Sigmoid colon (tissue), 7 donors: ENCODE results near the gene COBLL1. TPM values are rescaled to one million over a fixed set of nuclear protein-coding genes. Genes with fewer than 3 reads are reported as not detected.

Experiments used
- DNase-seq: peaks from one replicate; pipeline ENCODE4 v3.0.0-alpha.2; 2019
- H3K27ac ChIP-seq, 4 donors: fragments of 200-600 bp; sonication (generic); one replicate each; pipeline ENCODE4 v1.5.1; 2016 to 2019; ENCODE audit warnings: mild to moderate bottlenecking in 1 of 4
- H3K27me3 ChIP-seq, 3 donors: fragments of 200-600 bp; sonication (generic); one replicate each; pipeline ENCODE4 v1.5.1; 2019; ENCODE audit warnings: mild to moderate bottlenecking in 1 of 3
- H3K36me3 ChIP-seq, 4 donors: fragments of 200-600 bp; sonication (generic); one replicate each; pipeline ENCODE4 v1.5.1; 2016 to 2019
- H3K4me1 ChIP-seq, 4 donors: fragments of 200-600 bp; sonication (generic); one replicate each; pipeline ENCODE4 v1.5.1; 2017 to 2019
- H3K4me3 ChIP-seq, 4 donors: fragments of 200-600 bp; sonication (generic); one replicate each; pipeline ENCODE4 v1.5.1; 2017 to 2019; ENCODE audit warnings: mild to moderate bottlenecking in 2 of 4, moderate library complexity in 1 of 4
- H3K9me3 ChIP-seq, 4 donors: fragments of 200-600 bp in 3 of 4; sonication (generic) in 3 of 4; one replicate each; pipeline versions ENCODE4 v1.5.1 to v1.6.1; 2013 to 2019
- EP300 ChIP-seq, 4 donors: sonication (generic); formaldehyde crosslinking; IDR thresholded peaks; one replicate each; pipeline ENCODE4 v1.6.1; 2017; ENCODE audit warnings: antibody characterized with exemption in 4 of 4
- POLR2A ChIP-seq, 2 donors: fragments of 450-650 bp; IDR thresholded peaks; one replicate each; pipeline ENCODE4 v1.6.1; 2016; ENCODE audit warnings: antibody characterized with exemption in 2 of 2, mild to moderate bottlenecking in 2 of 2, moderate library complexity in 2 of 2
- POLR2AphosphoS5 ChIP-seq, 4 donors: sonication (generic); formaldehyde crosslinking; IDR thresholded peaks; one replicate each; pipeline ENCODE4 v1.6.1; 2017; ENCODE audit warnings: antibody characterized with exemption in 4 of 4
- WGBS, 2 donors: extraction: QIAGEN DNeasy Blood & Tissue Kit; methylation state at CpG; one replicate each; pipeline ENCODE4 v1.1.7; 2013; 5-methylcytosine and 5-hydroxymethylcytosine counted together
- intact Hi-C: fragments of 100-400 bp; cut with DNase I; formaldehyde crosslinking; loops from one replicate; pipeline ENCODE4 v1.15.1; 2023
- polyA plus RNA-seq, 3 donors: library from polyadenylated mRNA; stranded (reverse); fragments of 200-250 nt; gene quantifications; one replicate each; pipeline ENCODE4 v1.2.3, GENCODE V29; 2013
- total RNA-seq, 4 donors: library from RNA; depleted of rRNA; stranded (reverse); fragments of >200 nt; gene quantifications; one replicate each; pipeline ENCODE4 v1.1.0, GENCODE V29; 2016
- TF ChIP-seq, protein P1 (sequence below), 4 experiments: fragments of 450-650 bp in 3 of 4; fragments of 200-600 bp in 1 of 4; IDR thresholded peaks; one replicate each; pipeline ENCODE4 v1.5.1; 2016 to 2019; ENCODE audit warnings: antibody characterized with exemption in 4 of 4, mild to moderate bottlenecking in 3 of 4, moderate library complexity in 2 of 4
- donor health status: healthy with polysubstance abuse.
- donor health status: Bipolar disorder and iron deficiency.
- donor health status: healthy.

COBLL1 gene, protein sequence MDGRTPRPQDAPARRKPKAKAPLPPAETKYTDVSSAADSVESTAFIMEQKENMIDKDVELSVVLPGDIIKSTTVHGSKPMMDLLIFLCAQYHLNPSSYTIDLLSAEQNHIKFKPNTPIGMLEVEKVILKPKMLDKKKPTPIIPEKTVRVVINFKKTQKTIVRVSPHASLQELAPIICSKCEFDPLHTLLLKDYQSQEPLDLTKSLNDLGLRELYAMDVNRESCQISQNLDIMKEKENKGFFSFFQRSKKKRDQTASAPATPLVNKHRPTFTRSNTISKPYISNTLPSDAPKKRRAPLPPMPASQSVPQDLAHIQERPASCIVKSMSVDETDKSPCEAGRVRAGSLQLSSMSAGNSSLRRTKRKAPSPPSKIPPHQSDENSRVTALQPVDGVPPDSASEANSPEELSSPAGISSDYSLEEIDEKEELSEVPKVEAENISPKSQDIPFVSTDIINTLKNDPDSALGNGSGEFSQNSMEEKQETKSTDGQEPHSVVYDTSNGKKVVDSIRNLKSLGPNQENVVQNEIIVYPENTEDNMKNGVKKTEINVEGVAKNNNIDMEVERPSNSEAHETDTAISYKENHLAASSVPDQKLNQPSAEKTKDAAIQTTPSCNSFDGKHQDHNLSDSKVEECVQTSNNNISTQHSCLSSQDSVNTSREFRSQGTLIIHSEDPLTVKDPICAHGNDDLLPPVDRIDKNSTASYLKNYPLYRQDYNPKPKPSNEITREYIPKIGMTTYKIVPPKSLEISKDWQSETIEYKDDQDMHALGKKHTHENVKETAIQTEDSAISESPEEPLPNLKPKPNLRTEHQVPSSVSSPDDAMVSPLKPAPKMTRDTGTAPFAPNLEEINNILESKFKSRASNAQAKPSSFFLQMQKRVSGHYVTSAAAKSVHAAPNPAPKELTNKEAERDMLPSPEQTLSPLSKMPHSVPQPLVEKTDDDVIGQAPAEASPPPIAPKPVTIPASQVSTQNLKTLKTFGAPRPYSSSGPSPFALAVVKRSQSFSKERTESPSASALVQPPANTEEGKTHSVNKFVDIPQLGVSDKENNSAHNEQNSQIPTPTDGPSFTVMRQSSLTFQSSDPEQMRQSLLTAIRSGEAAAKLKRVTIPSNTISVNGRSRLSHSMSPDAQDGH
- 10 to 100 TPM; 17.6 to 22.4 (median 20.5) TPM for total RNA-seq
- 1 to 10 TPM; 3.9 to 9.0 (median 7.1) TPM for polyA plus RNA-seq

DNA sequence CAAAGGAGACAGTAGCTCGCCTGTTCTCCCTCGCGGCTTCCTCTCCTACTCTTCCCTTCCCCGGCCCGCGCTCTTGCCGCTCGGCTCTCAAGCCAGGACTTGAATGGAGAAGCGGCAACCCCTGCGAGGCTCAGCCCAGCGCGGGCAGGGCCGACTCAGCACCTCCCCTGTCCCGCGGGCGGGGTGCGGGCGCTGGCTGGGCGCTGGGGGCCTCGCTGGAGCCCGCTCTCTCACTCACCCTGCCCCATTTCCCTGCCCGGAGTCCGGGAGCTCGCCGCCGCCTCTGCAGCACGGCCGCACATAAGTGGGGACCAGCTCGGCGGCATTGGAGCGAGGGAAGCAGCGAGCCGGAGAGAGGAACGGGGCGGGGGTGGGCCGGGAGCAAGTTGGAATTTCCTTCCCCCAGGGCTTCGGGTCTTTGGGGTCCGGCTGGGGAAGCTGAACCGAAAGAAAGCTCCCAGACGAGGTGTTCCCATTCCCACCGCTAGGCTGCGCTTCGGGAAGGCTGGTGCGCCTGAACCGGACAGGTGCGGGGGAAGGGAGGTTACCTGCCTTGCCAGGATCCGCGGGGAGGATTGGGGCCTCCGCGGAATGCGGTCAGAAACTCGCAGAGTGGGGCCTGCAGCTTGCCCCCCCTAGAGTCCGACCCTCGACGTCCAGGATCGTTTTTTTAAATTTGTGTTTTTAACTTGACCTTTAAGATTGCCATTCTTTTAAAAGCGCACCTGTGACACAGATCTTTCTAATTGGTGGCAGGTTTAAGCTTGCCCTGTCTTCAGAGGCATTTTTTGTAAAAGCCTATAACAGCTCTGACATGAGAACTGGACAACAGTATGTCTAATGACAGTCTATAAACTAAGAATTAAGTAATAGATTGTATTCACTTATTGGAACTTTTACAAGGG, at the start of gene COBLL1:
COBLL1 (minus strand) TSS at position 105 of the 905 bp plus-strand sequence. CDS start 627 bp downstream, outside the sequence.
- Histone ChIP-seq H3K4me1 (peaks cover 0 to 36% (median 12%) of the 10 kb centered on the region in 4 donors), H3K4me3 (peak within 1 kb of the TSS; percentile 69 to 79 (median 75)), H3K27ac (peak within 1 kb of the TSS; percentile 92 to 98 (median 95)), H3K27me3 (no peaks in the 10 kb centered on the region), H3K9me3 (no peaks in the 10 kb centered on the region), H3K36me3 (no peaks in the 10 kb centered on the region)
- intact Hi-C loops, result loop anchor here (1.0 to 10.0 kb wide), 4 partner anchors 60 to 277 kb away; no protein-coding TSS in a partner anchor
- WGBS, 2 donors, result 1% methylated on average over 57 of the region's 57 CpGs
- peak; percentile 86 for DNase-seq
- TF ChIP-seq, protein P1, sequence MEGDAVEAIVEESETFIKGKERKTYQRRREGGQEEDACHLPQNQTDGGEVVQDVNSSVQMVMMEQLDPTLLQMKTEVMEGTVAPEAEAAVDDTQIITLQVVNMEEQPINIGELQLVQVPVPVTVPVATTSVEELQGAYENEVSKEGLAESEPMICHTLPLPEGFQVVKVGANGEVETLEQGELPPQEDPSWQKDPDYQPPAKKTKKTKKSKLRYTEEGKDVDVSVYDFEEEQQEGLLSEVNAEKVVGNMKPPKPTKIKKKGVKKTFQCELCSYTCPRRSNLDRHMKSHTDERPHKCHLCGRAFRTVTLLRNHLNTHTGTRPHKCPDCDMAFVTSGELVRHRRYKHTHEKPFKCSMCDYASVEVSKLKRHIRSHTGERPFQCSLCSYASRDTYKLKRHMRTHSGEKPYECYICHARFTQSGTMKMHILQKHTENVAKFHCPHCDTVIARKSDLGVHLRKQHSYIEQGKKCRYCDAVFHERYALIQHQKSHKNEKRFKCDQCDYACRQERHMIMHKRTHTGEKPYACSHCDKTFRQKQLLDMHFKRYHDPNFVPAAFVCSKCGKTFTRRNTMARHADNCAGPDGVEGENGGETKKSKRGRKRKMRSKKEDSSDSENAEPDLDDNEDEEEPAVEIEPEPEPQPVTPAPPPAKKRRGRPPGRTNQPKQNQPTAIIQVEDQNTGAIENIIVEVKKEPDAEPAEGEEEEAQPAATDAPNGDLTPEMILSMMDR (IDR thresholded peaks at IDR 0.05), result peak; percentile 68 to 89 (median 86)
- TF ChIP-seq POLR2AphosphoS5 (IDR thresholded peaks at IDR 0.05) (peak in 2 of 4 donors; percentile 37 to 64), POLR2A (IDR thresholded peaks at IDR 0.05) (no peak), EP300 (IDR thresholded peaks at IDR 0.05) (no peak)

DNA sequence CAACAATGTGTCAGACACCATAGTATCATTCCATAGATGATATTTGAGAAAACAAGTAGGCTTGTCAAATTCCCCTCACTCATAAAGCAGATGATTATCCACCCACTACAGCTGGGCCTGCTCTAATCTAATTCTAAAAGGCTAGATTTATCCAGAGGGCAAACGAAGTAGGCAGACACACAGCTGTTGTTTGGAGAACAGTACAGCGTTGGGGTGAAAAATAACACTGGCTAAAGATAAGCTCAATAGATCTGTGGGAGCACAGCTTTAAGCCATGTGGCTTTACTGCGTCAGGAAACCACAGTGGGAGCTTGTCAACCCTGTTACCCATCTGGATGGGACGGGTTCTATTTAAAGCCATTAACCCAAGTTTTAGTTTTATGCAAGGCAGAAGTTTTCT, 48.9 kb upstream of the COBLL1 start:
- no peaks in the 10 kb centered on the region for H3K36me3 ChIP-seq
- peaks cover 0 to 9% (median 8%) of the 10 kb centered on the region in 4 donors for H3K4me1 ChIP-seq
- no peak for DNase-seq
- no peaks in the 10 kb centered on the region for H3K27me3 ChIP-seq
- 24 to 43% methylated on average over 4 of the region's 4 CpGs for WGBS, 2 donors
- TF ChIP-seq, protein P1 (IDR thresholded peaks at IDR 0.05), result no peak
- TF ChIP-seq POLR2AphosphoS5 (IDR thresholded peaks at IDR 0.05), result no peak
- no peak for TF ChIP-seq POLR2A (IDR thresholded peaks at IDR 0.05)
- no peak for TF ChIP-seq EP300 (IDR thresholded peaks at IDR 0.05)
- no peaks in the 10 kb centered on the region for H3K9me3 ChIP-seq
- no peak overlapping the region for H3K27ac ChIP-seq
- no peak overlapping the region for H3K4me3 ChIP-seq
- intact Hi-C loops, result no loop called here

DNA sequence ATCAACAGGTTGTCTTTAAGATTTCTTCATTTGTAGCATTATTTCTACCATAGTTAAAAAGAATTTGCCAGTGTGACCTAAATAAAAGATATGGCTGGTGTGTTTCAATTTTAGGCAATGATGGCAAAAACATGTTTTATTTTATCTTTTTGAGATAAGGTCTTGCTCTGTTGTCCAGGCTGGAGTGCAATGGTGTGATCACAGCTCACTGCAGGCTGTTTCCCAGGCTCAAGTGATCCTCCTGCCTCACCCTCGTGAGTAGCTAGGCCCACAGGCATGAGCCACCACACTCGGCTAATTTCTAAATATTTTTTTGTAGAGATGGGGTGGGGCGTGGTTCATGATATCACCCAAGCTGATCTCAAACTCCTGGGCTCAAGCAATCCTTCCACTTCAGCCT, 47.0 kb upstream of the COBLL1 start:
- Histone ChIP-seq H3K9me3 (no peaks in the 10 kb centered on the region), H3K27me3 (no peaks in the 10 kb centered on the region), H3K4me1 (peaks cover 0 to 9% (median 8%) of the 10 kb centered on the region in 4 donors), H3K27ac (no peak overlapping the region), H3K36me3 (no peaks in the 10 kb centered on the region), H3K4me3 (no peak overlapping the region)
- DNase-seq, result no peak
- TF ChIP-seq EP300 (IDR thresholded peaks at IDR 0.05) (no peak), POLR2A (IDR thresholded peaks at IDR 0.05) (no peak), POLR2AphosphoS5 (IDR thresholded peaks at IDR 0.05) (no peak)
- TF ChIP-seq, protein P1 (IDR thresholded peaks at IDR 0.05), result no peak
- intact Hi-C loops, result no loop called here
- 91% methylated on average over 3 of the region's 3 CpGs for WGBS, 2 donors
